Suprapubic skin (tissue), 4 donors: Measurements from ENCODE around the gene CDKL1. TPM values are rescaled to one million over a fixed set of nuclear protein-coding genes. Genes with fewer than 3 reads are reported as not detected.
A peak's percentile ranks its signal among the peaks of the same experiment; 100 is the strongest.
"Not testable (repeated sequence)": the region's sequence is repeated elsewhere in the genome, so short reads cannot be mapped to it uniquely, and the experiment has no call there.

Source experiments
- DNase-seq, 2 donors: peaks; one replicate each; pipeline ENCODE4 v3.0.0-alpha.2; 2019; ENCODE audit warnings: low spot score in 2 of 2
- H3K27ac ChIP-seq: fragments of 200-600 bp; sonication (generic); one replicate; pipeline ENCODE4 v1.5.1; 2019
- H3K27me3 ChIP-seq: fragments of 200-600 bp; sonication (generic); one replicate; pipeline ENCODE4 v1.5.1; 2019
- H3K36me3 ChIP-seq: fragments of 200-600 bp; sonication (generic); one replicate; pipeline ENCODE4 v1.5.1; 2019
- H3K4me1 ChIP-seq: fragments of 200-600 bp; sonication (generic); one replicate; pipeline ENCODE4 v1.5.1; 2019
- H3K4me3 ChIP-seq: fragments of 200-600 bp; sonication (generic); one replicate; pipeline ENCODE4 v1.5.1; 2019; ENCODE audit warnings: mild to moderate bottlenecking
- H3K9me3 ChIP-seq: fragments of 200-600 bp; sonication (generic); one replicate; pipeline ENCODE4 v1.5.1; 2019
- CTCF ChIP-seq, 2 donors: fragments of 200-600 bp in 1 of 2; fragments of 450-650 bp in 1 of 2; sonication (generic) in 1 of 2; IDR thresholded peaks; one replicate each; pipeline ENCODE4 v1.5.1; 2016 to 2019; ENCODE audit warnings: antibody characterized with exemption in 2 of 2, mild to moderate bottlenecking in 1 of 2, moderate library complexity in 1 of 2
- EP300 ChIP-seq: sonication (generic); formaldehyde crosslinking; IDR thresholded peaks from one replicate; pipeline ENCODE4 v1.6.1; 2017; ENCODE audit warnings: antibody characterized with exemption
- POLR2A ChIP-seq, 2 donors: fragments of 450-650 bp; IDR thresholded peaks; one replicate each; pipeline ENCODE4 v1.6.1; 2017; ENCODE audit warnings: antibody characterized with exemption in 2 of 2, mild to moderate bottlenecking in 2 of 2, moderate library complexity in 2 of 2
- POLR2AphosphoS5 ChIP-seq, 3 donors: sonication (generic); formaldehyde crosslinking; IDR thresholded peaks; one replicate each; pipeline ENCODE4 v1.6.1; 2017; ENCODE audit warnings: antibody characterized with exemption in 3 of 3
- WGBS: methylation state at CpG from one replicate; pipeline ENCODE4 v1.1.5; 2018; 5-methylcytosine and 5-hydroxymethylcytosine counted together
- total RNA-seq, 4 donors: library from RNA; depleted of rRNA; stranded (reverse); fragments of >200 nt; gene quantifications; one replicate each; pipeline ENCODE4 v1.1.0, GENCODE V29; 2016

Gene CDKL1
- total RNA-seq, 4 donors from 2014 or later = 2.4 to 11.9 (median 5.2) TPM

GRCh38 chr14:50319293-50319692 lies 77.4 kb downstream of the CDKL1 start:
- no peaks in the 10 kb centered on the region for H3K27me3 ChIP-seq
- peaks cover 31% of the 10 kb centered on the region for H3K4me1 ChIP-seq
- TF ChIP-seq POLR2A (IDR thresholded peaks at IDR 0.05) (no peak), CTCF (IDR thresholded peaks at IDR 0.05) (no peak), POLR2AphosphoS5 (IDR thresholded peaks at IDR 0.05) (no peak), EP300 (no peak)
- no peak for DNase-seq
- peaks cover 7% of the 10 kb centered on the region for H3K36me3 ChIP-seq
- H3K4me3 ChIP-seq = no peak overlapping the region
- H3K9me3 ChIP-seq = no peaks in the 10 kb centered on the region
- 77% methylated on average over 1 of the region's 1 CpG for WGBS
- peak overlapping the region; percentile 37 for H3K27ac ChIP-seq

- WGBS = 42% methylated on average over 4 of the region's 4 CpGs
- no peak for DNase-seq
These were observed 78.6 kb downstream of the CDKL1 start for GRCh38 chr14:50318031-50318626.

GRCh38 chr14:50314098-50314497 lies 82.6 kb downstream of the CDKL1 start:
- peaks cover 23% of the 10 kb centered on the region for H3K4me1 ChIP-seq
- H3K9me3 ChIP-seq, H3K36me3 ChIP-seq, DNase-seq, H3K4me3 ChIP-seq, H3K27me3 ChIP-seq, H3K27ac ChIP-seq: not testable (repeated sequence)
- 95% methylated on average over 3 of the region's 3 CpGs for WGBS

More at GRCh38 chr14:50318031-50318626, 78.6 kb downstream of the CDKL1 start:
- Histone ChIP-seq H3K4me3 (no peak overlapping the region), H3K27me3 (no peaks in the 10 kb centered on the region), H3K9me3 (no peaks in the 10 kb centered on the region), H3K4me1 (peaks cover 37% of the 10 kb centered on the region), H3K36me3 (no peaks in the 10 kb centered on the region), H3K27ac (no peak overlapping the region)
- TF ChIP-seq POLR2A (IDR thresholded peaks at IDR 0.05) (no peak), POLR2AphosphoS5 (IDR thresholded peaks at IDR 0.05) (no peak), CTCF (IDR thresholded peaks at IDR 0.05) (peak; percentile 33 to 59), EP300 (no peak)

GRCh38 chr14:50312734-50313054 lies 84.0 kb downstream of the CDKL1 start:
- Histone ChIP-seq H3K27ac (peak overlapping the region; percentile 92), H3K9me3 (no peaks in the 10 kb centered on the region), H3K36me3 (no peaks in the 10 kb centered on the region), H3K4me1 (peaks cover 17% of the 10 kb centered on the region), H3K27me3 (no peaks in the 10 kb centered on the region), H3K4me3 (peak overlapping the region; percentile 68)
- WGBS = 3% methylated on average over 16 of the region's 18 CpGs
- TF ChIP-seq POLR2A (IDR thresholded peaks at IDR 0.05) = no peak
- no peak for TF ChIP-seq EP300
- TF ChIP-seq CTCF (IDR thresholded peaks at IDR 0.05) = no peak
- no peak for TF ChIP-seq POLR2AphosphoS5 (IDR thresholded peaks at IDR 0.05)
- DNase-seq = no peak

GRCh38 chr14:50311972-50312733 lies 84.5 kb downstream of the CDKL1 start, which contains the start of the genes DMAC2L and L2HGDH:
Gene DMAC2L, plus strand, starts transcription at chr14:50312324. Its CDS starts 9,164 bp downstream, at chr14:50321488.
Gene L2HGDH, minus strand, starts transcription at chr14:50312229. Its CDS starts 79 bp downstream, at chr14:50312150.
- Histone ChIP-seq H3K4me1 (peaks cover 17% of the 10 kb centered on the region), H3K4me3 (peak within 1 kb of the TSS; percentile 68), H3K36me3 (no peaks in the 10 kb centered on the region), H3K9me3 (no peaks in the 10 kb centered on the region), H3K27me3 (no peaks in the 10 kb centered on the region), H3K27ac (peak within 1 kb of the TSS; percentile 92)
- TF ChIP-seq POLR2AphosphoS5 (IDR thresholded peaks at IDR 0.05) (peak in 2 of 3 donors; percentile 12 to 55), CTCF (IDR thresholded peaks at IDR 0.05) (no peak), POLR2A (IDR thresholded peaks at IDR 0.05) (peak; percentile 22 to 57)
- 0% methylated on average over 18 of the region's 83 CpGs for WGBS
- peak; percentile 93 to 95 for DNase-seq
